ENCODE results near the gene SLC22A4.
A peak's percentile ranks its signal among the peaks of the same experiment; 100 is the strongest.

Gene SLC22A4

GRCh38 chr5:132293992-132294727 is at the start of gene SLC22A4:
Gene SLC22A4, plus strand, starts transcription at chr5:132294394. Its CDS starts 223 bp downstream, at chr5:132294617.
- peak; percentile 71 to 76 for DNase-seq

- DNase-seq, result no peak
Observed at GRCh38 chr5:132245593-132245992, 48.6 kb upstream of the SLC22A4 start.

GRCh38 chr5:132246806-132247205 is 47.4 kb upstream of the SLC22A4 start:
- DNase-seq, result no peak

DNA sequence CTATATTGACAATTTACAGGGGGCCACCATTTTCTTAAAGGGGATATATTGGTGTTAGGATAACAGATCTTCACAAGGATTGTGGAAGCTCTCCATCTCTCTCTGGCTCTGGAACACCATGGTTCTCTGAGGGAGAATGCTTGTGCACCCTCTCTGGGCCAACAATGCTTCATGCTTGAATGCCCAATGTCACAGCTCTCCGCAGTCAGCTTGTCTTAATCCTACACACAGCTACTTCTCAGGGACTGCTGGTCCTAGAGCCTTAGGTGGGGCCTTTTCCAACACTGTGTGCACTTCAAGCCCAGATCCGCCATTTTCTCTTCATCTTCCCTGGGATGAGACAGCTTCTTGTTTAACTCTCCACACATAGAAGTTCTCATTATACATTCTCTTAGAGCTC is 43.6 kb upstream of the SLC22A4 start:
- DNase-seq, result no peak

DNA sequence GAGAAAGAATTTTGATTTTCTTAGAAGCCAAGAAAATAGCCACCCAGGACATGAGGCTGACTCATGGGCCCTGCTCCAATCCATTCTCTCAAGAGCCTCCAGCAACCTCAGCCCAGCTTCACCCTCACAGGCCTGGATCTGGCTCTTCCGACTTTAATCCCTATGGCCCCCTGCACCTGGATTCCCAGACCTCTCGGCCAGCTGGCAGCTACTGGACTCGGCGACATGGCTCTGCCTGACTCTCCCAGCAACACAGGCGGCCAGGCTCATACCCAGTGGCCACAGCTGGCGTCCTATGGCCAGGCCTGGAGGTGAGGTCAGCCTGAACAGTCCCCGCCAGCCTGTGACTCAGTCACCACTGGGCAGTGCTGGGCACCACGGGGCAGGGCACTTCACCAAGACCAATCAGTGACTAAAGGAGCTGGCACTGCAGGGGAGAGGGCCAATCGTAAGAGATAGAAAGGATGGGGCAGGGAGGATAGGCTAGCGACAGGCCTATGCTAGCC is 42.9 kb upstream of the SLC22A4 start:
- no peak for DNase-seq

DNA sequence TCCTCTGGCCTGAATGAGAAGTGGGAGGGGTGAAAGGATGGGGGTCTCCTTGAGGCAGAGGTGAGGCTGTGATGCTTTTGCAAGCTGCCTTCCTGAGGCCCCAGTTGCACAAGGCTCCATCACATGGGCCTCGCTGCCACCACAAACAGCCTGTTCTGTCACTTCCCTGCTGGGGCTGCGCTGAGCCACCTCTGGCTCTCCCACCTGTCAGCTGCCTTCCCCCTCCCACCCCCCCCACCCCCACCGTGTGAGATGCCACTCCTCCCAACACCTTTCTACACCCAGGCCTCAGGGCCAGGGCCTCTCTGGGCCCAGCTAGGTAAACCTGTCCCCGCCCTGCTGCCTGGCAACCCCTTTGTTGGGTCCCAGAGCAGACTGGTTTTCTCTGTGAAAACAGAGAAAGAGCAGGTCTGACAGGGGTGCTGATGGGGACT is 41.2 kb upstream of the SLC22A4 start:
- DNase-seq, result no peak

DNA sequence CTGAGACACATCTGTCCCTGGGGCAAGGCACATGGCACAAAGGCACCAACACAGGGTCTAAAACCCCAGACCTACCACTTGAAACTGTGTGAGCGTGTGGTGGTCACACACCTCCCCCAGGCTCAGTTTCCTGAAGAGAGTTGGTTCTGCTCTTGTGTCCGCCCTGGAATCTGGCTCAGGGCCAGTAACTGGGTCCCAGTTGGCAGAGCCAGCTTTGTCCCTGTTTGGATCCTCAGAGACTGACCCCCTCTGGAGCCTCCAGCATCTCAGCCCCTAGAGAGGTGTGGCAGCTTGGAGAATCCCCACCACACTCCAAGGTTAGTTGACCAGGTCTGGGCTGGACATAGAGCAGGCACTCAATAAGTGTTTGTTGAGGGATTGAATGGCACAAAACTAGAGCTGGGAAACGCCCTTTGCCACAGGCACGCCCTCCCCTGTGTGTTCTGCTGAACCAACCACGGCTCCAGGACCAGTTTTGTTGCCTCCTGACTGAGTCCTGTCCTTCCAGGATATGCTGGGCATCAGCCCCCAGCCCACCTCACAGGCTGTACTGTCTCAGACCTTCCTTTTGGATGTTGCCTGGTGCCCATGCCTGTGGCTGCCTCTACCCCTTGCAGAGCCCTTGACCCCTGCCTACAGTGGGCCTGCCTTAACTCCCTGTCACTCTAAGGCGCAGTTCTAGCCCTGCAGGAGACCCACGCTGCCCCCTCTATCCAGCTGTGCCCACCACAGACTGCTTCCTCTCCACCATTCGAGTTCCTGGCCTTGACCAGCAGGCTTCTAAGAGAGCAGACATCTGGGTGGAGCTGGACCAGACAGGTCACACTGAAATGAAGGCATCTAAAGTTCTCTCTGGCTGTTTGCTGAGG is 40.5 kb upstream of the SLC22A4 start:
- no peak for DNase-seq

DNA sequence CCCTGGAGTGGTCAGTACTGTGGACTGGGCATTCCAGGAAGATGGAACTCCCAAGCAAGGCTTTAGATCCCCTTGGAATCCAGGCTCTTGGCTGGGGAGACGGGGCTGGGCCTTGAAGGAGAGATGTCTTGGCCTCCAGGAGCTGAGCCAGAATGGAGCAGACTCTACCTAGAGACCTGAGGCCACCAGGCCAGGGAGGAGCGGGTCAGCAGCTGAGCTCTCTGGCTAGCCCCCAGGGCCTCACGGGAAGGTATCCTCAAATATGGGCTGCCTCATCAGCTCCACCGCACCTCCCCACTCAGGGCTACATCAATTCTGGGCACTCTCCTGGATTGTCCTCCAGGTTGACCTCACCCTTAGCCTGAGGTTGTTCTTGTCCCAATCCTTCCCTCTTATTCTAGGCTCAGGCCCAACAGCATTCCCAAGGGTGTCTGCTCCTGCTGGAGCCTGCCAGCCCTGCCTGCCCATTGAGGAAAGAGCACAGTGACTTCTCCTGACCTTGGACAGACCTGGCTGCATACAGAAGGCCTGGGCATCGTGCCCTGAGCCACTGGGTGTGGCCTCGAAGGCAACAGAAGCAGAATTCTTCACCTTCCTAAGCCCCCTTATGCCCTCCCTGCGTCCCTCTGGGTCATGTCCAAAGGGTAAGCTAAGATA is 39.7 kb upstream of the SLC22A4 start:
- DNase-seq, result no peak

DNA sequence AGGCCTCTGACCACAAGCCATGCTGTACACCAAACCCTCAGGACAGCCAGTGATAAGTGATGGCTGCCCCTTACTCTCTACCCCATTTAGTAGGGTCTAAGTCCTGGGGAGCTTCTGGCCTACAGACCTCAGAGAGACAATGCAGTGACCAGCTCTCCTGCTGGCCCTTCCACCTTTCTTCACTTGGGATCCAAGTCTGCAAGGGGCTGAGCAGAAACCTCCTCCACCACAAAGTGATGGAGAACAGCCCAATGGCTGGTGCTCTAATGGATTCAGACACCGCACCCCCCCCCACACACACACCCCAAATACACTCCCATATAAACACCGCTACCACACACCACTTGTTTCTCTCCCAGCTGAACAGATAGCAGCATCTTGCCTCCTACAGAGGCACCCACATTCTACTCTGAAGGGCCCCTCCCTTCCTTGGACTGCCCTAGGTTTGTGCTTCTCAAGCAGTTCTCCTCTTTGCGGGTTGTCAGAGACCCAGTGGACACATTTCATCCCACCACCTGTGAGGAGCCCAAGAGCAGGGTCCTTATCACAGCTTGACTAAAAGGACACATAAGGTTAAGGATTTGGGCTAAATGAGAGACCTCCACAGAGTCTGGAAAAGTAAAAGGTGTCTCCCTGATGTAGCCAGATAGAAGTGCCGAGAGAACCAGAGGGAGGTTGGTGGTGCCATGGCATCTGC is 38.0 kb upstream of the SLC22A4 start:
- no peak for DNase-seq

DNA sequence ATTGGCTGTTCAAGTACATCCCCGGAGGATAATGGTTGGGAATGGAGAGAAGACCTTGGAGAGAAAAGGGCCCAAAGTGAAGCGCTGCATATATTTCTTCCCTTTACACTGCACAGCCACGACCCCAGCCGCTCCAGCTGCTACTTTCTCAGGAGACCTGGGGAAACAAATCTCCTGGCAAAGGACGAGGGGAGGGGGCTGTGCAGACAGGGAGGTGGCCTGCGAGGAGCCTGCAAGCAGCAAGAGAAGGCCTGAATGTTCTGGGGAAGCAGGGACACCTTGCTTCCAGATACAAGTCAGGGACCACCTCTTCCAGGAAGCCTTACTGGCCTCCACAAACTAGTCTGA is 37.4 kb upstream of the SLC22A4 start:
- DNase-seq, result no peak

GRCh38 chr5:132257131-132258101 is 36.8 kb upstream of the SLC22A4 start, which contains the start of gene PDLIM4:
Gene PDLIM4, plus strand, starts transcription at chr5:132257696. Its CDS starts 39 bp downstream, at chr5:132257735.
- peak in 1 of 2 donors; percentile 4 for DNase-seq

- DNase-seq, result peak in 1 of 2 donors; percentile 11
Observed at GRCh38 chr5:132258102-132259068, 35.8 kb upstream of the SLC22A4 start.

DNA sequence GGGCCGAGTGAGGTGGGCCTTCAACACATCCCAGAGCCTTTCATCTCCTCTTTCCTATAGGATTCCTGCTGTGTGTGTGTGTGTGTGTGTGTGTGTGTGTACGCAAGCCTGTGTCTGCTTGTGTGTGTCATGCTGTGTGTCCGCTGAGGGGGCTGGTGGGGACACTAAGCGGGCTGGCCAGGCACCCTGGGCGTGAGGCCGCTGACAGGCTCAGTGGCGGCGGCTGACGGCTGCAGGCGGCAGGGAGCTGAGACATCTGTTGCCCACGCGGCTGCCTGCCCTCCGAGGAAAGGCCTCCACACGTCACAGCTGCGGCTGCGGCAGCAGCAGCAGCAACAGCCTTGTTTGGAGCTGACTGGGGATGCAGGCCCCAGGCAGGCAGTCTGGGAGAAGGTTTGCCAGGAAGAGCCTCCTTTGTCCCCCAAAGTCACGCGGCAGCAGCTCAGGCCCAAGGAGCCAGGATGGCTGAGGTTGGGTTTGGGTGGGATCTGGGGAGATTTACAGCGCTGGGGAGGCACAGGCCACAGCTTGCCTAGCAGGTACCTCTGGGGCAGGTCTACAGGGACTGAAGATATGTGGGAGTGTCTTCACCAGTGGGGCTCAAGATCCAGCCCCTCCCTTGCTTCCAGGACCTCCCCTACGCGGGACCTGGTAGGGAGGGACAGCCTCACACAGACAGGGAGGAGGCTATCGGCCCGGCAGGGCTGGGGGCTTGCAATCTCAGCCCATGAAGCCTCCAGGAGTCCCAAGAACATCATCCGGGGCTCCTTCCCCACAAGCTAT is 34.9 kb upstream of the SLC22A4 start:
- DNase-seq, result peak in 1 of 2 donors; percentile 3

GRCh38 chr5:132260051-132260450 is 34.1 kb upstream of the SLC22A4 start:
- DNase-seq, result no peak

GRCh38 chr5:132260714-132261551 is 33.3 kb upstream of the SLC22A4 start:
- no peak for DNase-seq

GRCh38 chr5:132261881-132262845 is 32.0 kb upstream of the SLC22A4 start:
- no peak for DNase-seq
